Loucy (cell line): ENCODE data around the gene ANKZF1.

Experiments
- EZH2phosphoT487 ChIP-seq: fragments of 200-600 bp; IDR thresholded peaks from 2 replicates; pipeline ENCODE4 v1.6.1; 2018; ENCODE audit warnings: antibody characterized with exemption, mild to moderate bottlenecking, moderate library complexity, borderline replicate concordance
- TF ChIP-seq, protein P1 (sequence below): fragments of 200-600 bp; sonication (generic); conservative IDR thresholded peaks from 2 replicates; pipeline ENCODE4 v1.5.1; 2014; ENCODE audit warnings: mild to moderate bottlenecking, antibody characterized with exemption, low read length

DNA sequence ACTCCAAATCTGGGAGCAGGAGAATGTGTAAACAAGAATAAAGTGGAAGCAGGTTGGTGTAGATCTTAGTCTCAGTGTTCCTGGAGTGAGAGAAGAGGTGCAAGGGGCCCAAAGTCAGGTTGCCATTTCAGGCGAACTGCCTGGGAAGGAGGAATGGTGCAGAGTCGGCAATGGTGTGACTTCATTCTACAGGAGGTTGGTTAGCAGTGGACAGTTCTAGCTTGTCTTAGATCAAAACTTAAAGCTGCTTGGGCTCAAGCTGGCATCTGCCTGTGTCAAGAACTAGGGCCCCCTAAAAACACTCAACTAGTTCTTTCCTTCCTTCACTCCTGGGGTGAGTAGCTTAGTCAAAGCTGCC is 19.2 kb downstream of the ANKZF1 start:
- TF ChIP-seq, protein P1, sequence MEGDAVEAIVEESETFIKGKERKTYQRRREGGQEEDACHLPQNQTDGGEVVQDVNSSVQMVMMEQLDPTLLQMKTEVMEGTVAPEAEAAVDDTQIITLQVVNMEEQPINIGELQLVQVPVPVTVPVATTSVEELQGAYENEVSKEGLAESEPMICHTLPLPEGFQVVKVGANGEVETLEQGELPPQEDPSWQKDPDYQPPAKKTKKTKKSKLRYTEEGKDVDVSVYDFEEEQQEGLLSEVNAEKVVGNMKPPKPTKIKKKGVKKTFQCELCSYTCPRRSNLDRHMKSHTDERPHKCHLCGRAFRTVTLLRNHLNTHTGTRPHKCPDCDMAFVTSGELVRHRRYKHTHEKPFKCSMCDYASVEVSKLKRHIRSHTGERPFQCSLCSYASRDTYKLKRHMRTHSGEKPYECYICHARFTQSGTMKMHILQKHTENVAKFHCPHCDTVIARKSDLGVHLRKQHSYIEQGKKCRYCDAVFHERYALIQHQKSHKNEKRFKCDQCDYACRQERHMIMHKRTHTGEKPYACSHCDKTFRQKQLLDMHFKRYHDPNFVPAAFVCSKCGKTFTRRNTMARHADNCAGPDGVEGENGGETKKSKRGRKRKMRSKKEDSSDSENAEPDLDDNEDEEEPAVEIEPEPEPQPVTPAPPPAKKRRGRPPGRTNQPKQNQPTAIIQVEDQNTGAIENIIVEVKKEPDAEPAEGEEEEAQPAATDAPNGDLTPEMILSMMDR = no peak
- no peak for TF ChIP-seq EZH2phosphoT487
